WTC11 (cell line): ENCODE measurements around the gene PRDM15. TPM values are rescaled to one million over a fixed set of nuclear protein-coding genes. Genes with fewer than 3 reads are reported as not detected.

ENCODE experiments used
- ATAC-seq: fragments of 200-7000 bp; cut with Tn5 transposase; 2 replicates; pipeline ENCODE4 v1.10.0; 2021; ENCODE audit warnings: mild to moderate bottlenecking, moderate library complexity
- CTCF ChIA-PET: fragments of 300-600 bp; sonication (Branson Sonifier 250); formaldehyde crosslinking; loops from one replicate; lab custom pipeline; 2021; ENCODE audit warnings: antibody characterized with exemption; lab: Charles Lee
- POLR2A ChIA-PET: fragments of 350-600 bp; sonication (Branson Sonifier 250); formaldehyde crosslinking; loops from one replicate; lab custom pipeline; 2021; ENCODE audit warnings: antibody characterized with exemption; lab: Charles Lee
- DNase-seq: peaks from one replicate; pipeline ENCODE4 v3.0.0; 2021; ENCODE audit warnings: low spot score
- H3K27ac Mint-ChIP-seq: 2 replicates; pipeline ENCODE4 v1.8.0; 2021; ENCODE audit warnings: mixed read lengths
- H3K27me3 Mint-ChIP-seq: 2 replicates; pipeline ENCODE4 v1.8.0; 2021; ENCODE audit warnings: low read depth, mild to moderate bottlenecking, moderate library complexity, mixed read lengths
- H3K36me3 Mint-ChIP-seq: 2 replicates; pipeline ENCODE4 v1.8.0; 2021; ENCODE audit warnings: mixed read lengths
- H3K4me1 Mint-ChIP-seq: 2 replicates; pipeline ENCODE4 v1.8.0; 2022; ENCODE audit warnings: mixed read lengths
- H3K4me3 Mint-ChIP-seq: 2 replicates; pipeline ENCODE4 v1.8.0; 2021; ENCODE audit warnings: mild to moderate bottlenecking, moderate library complexity, mixed read lengths
- H3K9me3 Mint-ChIP-seq: 2 replicates; pipeline ENCODE4 v1.8.0; 2021; ENCODE audit warnings: mixed read lengths
- ATF1 ChIP-seq: sonication (generic); formaldehyde crosslinking; IDR thresholded peaks from 2 replicates; pipeline ENCODE4 v1.8.1; 2023; ENCODE audit warnings: mild to moderate bottlenecking, moderate library complexity, missing genetic modification reagents
- ELF4 ChIP-seq: sonication (generic); formaldehyde crosslinking; IDR thresholded peaks from 2 replicates; pipeline ENCODE4 v1.8.1; 2022; ENCODE audit warnings: low read depth, mild to moderate bottlenecking, moderate library complexity, missing genetic modification reagents
- FOXJ3 ChIP-seq: sonication (generic); formaldehyde crosslinking; IDR thresholded peaks from 2 replicates; pipeline ENCODE4 v1.9.0; 2021; ENCODE audit warnings: missing genetic modification reagents, mild to moderate bottlenecking, borderline replicate concordance
- GABPB1 ChIP-seq: sonication (generic); formaldehyde crosslinking; IDR thresholded peaks from 2 replicates; pipeline ENCODE4 v1.8.1; 2023; ENCODE audit warnings: mild to moderate bottlenecking, missing genetic modification reagents
- JAZF1 ChIP-seq: fragments of 250-450 bp; sonication (Bioruptor Pico); IDR thresholded peaks from 2 replicates; pipeline ENCODE4 v1.9.0; 2021; ENCODE audit warnings: moderate library complexity, mild to moderate bottlenecking, inconsistent platforms
- NFATC4 ChIP-seq: fragments of 250-450 bp; sonication (Bioruptor Pico); IDR thresholded peaks from 2 replicates; pipeline ENCODE4 v1.9.0; 2021; ENCODE audit warnings: mild to moderate bottlenecking
- OVOL2 ChIP-seq: fragments of 250-450 bp; sonication (Bioruptor Pico); IDR thresholded peaks from 2 replicates; pipeline ENCODE4 v1.9.0; 2021; ENCODE audit warnings: mild to moderate bottlenecking, borderline replicate concordance
- RORB ChIP-seq: fragments of 250-450 bp; sonication (Bioruptor Pico); IDR thresholded peaks from 2 replicates; pipeline ENCODE4 v1.9.0; 2021; ENCODE audit warnings: mild to moderate bottlenecking
- SOX15 ChIP-seq: fragments of 250-450 bp; sonication (Bioruptor Pico); IDR thresholded peaks from 2 replicates; pipeline ENCODE4 v1.9.0; 2021; ENCODE audit warnings: mild to moderate bottlenecking
- TEAD4 ChIP-seq: sonication (generic); formaldehyde crosslinking; IDR thresholded peaks from 2 replicates; pipeline ENCODE4 v1.8.0; 2022; ENCODE audit warnings: mild to moderate bottlenecking, missing genetic modification reagents
- ZNF317 ChIP-seq: sonication (generic); formaldehyde crosslinking; IDR thresholded peaks from 2 replicates; pipeline ENCODE4 v1.8.1; 2023; ENCODE audit warnings: low read depth, mild to moderate bottlenecking, moderate library complexity, missing genetic modification reagents, borderline replicate concordance
- total RNA-seq: library from RNA; stranded (reverse); gene quantifications from 3 replicates; pipeline ENCODE4 v1.2.3, GENCODE V29; 2021
- TF ChIP-seq, protein P1 (sequence below): fragments of 250-450 bp; sonication (Bioruptor Pico); IDR thresholded peaks from 2 replicates; pipeline ENCODE4 v1.9.0; 2021; ENCODE audit warnings: mild to moderate bottlenecking, borderline replicate concordance
- TF ChIP-seq, protein P2 (sequence below): sonication (generic); formaldehyde crosslinking; IDR thresholded peaks from 2 replicates; pipeline ENCODE4 v1.8.1; 2023; ENCODE audit warnings: mild to moderate bottlenecking, missing genetic modification reagents
- TF ChIP-seq, protein P3 (sequence below): sonication (generic); formaldehyde crosslinking; IDR thresholded peaks from 2 replicates; pipeline ENCODE4 v1.8.0; 2022; ENCODE audit warnings: mild to moderate bottlenecking, missing genetic modification reagents
- TF ChIP-seq, protein P4 (sequence below): fragments of 250-450 bp; sonication (Bioruptor Pico); IDR thresholded peaks from 2 replicates; pipeline ENCODE4 v2.1.2; 2022; ENCODE audit warnings: mild to moderate bottlenecking, moderate library complexity
- TF ChIP-seq, protein P5 (sequence below): sonication (generic); formaldehyde crosslinking; IDR thresholded peaks from 2 replicates; pipeline ENCODE4 v1.8.0; 2023; ENCODE audit warnings: missing genetic modification reagents
- TF ChIP-seq, protein P6 (sequence below): fragments of 250-450 bp; sonication (Bioruptor Pico); conservative IDR thresholded peaks from 2 replicates; pipeline ENCODE4 v1.9.0; 2021; ENCODE audit warnings: mild to moderate bottlenecking
- TF ChIP-seq, protein P7 (sequence below): sonication (generic); formaldehyde crosslinking; IDR thresholded peaks from 2 replicates; pipeline ENCODE4 v1.8.0; 2022; ENCODE audit warnings: mild to moderate bottlenecking, missing genetic modification reagents
- TF ChIP-seq, protein P8 (sequence below): sonication (generic); formaldehyde crosslinking; IDR thresholded peaks from 2 replicates; pipeline ENCODE4 v1.8.0; 2023; ENCODE audit warnings: mild to moderate bottlenecking, missing genetic modification reagents

PRDM15 gene
- total RNA-seq, 1 experiment from 2014 or later = 12.9 TPM

DNA sequence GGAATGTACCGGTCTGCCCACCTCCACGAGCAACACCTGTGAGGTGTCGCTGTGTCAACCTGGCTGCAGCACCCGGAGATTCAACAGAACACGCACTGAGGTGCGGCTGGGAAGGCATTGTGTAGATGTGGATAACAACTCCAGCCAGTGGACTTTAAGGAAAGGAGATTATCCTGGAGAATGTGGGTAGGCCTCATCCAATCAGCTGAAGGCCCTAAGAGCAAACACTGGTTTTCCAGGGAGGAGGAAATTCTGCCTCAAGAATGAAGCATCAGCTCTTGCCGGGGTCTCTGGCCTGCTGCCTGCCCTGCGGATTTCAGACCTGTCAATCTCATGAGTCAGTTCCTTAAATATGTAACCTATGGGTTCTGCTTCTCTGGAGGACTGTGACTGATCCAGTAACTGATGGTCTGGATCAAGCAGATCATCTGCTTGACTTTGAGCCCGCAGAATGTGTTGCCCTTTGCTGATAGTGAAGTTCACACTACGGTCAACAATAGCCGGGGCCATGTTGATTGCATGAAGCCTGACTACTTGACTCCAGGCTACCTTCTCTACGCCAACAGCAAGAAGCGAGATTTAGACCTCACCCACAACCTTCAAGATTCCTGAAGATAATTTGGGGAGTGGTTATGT is 15.9 kb upstream of the PRDM15 start (continued):
- TF ChIP-seq, protein P1, sequence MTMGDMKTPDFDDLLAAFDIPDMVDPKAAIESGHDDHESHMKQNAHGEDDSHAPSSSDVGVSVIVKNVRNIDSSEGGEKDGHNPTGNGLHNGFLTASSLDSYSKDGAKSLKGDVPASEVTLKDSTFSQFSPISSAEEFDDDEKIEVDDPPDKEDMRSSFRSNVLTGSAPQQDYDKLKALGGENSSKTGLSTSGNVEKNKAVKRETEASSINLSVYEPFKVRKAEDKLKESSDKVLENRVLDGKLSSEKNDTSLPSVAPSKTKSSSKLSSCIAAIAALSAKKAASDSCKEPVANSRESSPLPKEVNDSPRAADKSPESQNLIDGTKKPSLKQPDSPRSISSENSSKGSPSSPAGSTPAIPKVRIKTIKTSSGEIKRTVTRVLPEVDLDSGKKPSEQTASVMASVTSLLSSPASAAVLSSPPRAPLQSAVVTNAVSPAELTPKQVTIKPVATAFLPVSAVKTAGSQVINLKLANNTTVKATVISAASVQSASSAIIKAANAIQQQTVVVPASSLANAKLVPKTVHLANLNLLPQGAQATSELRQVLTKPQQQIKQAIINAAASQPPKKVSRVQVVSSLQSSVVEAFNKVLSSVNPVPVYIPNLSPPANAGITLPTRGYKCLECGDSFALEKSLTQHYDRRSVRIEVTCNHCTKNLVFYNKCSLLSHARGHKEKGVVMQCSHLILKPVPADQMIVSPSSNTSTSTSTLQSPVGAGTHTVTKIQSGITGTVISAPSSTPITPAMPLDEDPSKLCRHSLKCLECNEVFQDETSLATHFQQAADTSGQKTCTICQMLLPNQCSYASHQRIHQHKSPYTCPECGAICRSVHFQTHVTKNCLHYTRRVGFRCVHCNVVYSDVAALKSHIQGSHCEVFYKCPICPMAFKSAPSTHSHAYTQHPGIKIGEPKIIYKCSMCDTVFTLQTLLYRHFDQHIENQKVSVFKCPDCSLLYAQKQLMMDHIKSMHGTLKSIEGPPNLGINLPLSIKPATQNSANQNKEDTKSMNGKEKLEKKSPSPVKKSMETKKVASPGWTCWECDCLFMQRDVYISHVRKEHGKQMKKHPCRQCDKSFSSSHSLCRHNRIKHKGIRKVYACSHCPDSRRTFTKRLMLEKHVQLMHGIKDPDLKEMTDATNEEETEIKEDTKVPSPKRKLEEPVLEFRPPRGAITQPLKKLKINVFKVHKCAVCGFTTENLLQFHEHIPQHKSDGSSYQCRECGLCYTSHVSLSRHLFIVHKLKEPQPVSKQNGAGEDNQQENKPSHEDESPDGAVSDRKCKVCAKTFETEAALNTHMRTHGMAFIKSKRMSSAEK (CRISPR knock-in tag) = no peak
- TF ChIP-seq RORB (CRISPR knock-in tag) = no peak
- TF ChIP-seq SOX15 (CRISPR knock-in tag) = no peak
- TF ChIP-seq ELF4 (CRISPR knock-in tag) = no peak
- TF ChIP-seq, protein P2, sequence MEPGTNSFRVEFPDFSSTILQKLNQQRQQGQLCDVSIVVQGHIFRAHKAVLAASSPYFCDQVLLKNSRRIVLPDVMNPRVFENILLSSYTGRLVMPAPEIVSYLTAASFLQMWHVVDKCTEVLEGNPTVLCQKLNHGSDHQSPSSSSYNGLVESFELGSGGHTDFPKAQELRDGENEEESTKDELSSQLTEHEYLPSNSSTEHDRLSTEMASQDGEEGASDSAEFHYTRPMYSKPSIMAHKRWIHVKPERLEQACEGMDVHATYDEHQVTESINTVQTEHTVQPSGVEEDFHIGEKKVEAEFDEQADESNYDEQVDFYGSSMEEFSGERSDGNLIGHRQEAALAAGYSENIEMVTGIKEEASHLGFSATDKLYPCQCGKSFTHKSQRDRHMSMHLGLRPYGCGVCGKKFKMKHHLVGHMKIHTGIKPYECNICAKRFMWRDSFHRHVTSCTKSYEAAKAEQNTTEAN = no peak
- TF ChIP-seq GABPB1 (CRISPR knock-in tag) = no peak
- TF ChIP-seq, protein P3, sequence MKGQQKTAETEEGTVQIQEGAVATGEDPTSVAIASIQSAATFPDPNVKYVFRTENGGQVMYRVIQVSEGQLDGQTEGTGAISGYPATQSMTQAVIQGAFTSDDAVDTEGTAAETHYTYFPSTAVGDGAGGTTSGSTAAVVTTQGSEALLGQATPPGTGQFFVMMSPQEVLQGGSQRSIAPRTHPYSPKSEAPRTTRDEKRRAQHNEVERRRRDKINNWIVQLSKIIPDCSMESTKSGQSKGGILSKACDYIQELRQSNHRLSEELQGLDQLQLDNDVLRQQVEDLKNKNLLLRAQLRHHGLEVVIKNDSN (CRISPR knock-in tag) = no peak

DNA sequence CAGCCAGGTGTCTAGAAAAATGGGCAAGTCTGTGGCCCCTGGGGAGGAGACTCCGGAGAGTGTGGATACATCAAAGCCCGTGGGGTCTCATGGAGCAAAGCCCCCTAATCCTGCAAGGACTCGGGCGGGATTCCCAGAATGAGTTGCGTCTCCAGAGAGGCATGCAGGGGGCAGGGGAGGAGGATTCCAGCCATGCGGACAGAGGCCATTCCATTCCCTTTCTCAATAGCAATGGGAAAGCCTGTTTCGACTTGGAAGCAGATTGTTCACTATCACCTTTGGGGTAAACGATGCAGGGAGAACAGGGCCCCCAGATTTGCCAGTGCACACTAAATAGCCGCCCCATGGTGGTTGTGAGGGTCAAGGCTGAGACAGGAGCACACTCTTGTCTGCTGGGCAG is 15.4 kb upstream of the PRDM15 start:
- CTCF ChIA-PET = no interaction called here
- no peak overlapping the region for H3K4me3 Mint-ChIP-seq
- no peaks in the 10 kb centered on the region for H3K27me3 Mint-ChIP-seq
- no peaks in the 10 kb centered on the region for H3K9me3 Mint-ChIP-seq
- no peak overlapping the region for H3K27ac Mint-ChIP-seq
- H3K36me3 Mint-ChIP-seq = no peaks in the 10 kb centered on the region
- ATAC-seq = no peak
- H3K4me1 Mint-ChIP-seq = peaks cover 39% of the 10 kb centered on the region
- DNase-seq = no peak
- POLR2A ChIA-PET = no interaction called here
- TF ChIP-seq GABPB1 (CRISPR knock-in tag) (no peak), TEAD4 (CRISPR knock-in tag) (no peak), JAZF1 (CRISPR knock-in tag) (no peak), NFATC4 (no peak), FOXJ3 (CRISPR knock-in tag) (no peak), ZNF317 (CRISPR knock-in tag) (no peak), ATF1 (no peak), OVOL2 (no peak)
- TF ChIP-seq, protein P4, sequence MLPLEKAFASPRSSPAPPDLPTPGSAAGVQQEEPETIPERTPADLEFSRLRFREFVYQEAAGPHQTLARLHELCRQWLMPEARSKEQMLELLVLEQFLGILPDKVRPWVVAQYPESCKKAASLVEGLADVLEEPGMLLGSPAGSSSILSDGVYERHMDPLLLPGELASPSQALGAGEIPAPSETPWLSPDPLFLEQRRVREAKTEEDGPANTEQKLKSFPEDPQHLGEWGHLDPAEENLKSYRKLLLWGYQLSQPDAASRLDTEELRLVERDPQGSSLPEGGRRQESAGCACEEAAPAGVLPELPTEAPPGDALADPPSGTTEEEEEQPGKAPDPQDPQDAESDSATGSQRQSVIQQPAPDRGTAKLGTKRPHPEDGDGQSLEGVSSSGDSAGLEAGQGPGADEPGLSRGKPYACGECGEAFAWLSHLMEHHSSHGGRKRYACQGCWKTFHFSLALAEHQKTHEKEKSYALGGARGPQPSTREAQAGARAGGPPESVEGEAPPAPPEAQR = no peak
- TF ChIP-seq, protein P5, sequence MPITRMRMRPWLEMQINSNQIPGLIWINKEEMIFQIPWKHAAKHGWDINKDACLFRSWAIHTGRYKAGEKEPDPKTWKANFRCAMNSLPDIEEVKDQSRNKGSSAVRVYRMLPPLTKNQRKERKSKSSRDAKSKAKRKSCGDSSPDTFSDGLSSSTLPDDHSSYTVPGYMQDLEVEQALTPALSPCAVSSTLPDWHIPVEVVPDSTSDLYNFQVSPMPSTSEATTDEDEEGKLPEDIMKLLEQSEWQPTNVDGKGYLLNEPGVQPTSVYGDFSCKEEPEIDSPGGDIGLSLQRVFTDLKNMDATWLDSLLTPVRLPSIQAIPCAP (CRISPR knock-in tag) = no peak
- TF ChIP-seq, protein P6, sequence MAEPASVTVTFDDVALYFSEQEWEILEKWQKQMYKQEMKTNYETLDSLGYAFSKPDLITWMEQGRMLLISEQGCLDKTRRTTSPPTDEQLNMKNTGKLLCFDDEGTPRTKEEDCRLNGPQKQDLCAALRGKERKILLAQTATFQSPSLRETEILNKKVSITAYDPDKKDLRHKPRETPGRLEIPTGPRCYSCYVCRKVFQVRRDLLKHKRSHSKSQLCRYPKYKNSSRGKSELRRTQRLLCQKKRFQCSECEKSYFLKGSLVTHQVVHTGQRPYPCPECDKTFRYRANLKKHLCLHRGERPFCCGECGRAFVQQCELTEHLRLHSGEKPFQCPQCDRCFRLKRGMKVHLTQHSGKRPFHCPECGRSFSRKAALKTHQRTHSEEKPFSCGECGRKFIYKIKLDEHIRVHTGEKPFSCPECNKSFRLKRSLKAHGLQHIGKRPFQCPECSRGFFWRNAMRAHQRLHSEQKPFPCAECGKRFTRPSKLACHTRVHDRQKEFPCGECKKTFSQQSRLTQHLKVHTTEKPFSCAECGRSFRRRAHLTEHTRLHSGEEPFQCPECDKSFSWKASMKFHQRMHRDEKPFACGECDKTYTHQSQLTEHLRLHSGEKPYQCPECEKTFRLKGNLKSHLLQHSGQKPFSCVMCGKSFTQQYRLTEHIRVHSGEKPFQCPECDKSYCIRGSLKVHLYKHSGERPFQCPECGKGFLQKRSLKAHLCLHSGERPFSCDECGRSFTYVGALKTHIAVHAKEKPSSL = no peak
- TF ChIP-seq, protein P2 = no peak
- TF ChIP-seq, protein P7, sequence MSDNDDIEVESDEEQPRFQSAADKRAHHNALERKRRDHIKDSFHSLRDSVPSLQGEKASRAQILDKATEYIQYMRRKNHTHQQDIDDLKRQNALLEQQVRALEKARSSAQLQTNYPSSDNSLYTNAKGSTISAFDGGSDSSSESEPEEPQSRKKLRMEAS (CRISPR knock-in tag) = no peak
- TF ChIP-seq, protein P8, sequence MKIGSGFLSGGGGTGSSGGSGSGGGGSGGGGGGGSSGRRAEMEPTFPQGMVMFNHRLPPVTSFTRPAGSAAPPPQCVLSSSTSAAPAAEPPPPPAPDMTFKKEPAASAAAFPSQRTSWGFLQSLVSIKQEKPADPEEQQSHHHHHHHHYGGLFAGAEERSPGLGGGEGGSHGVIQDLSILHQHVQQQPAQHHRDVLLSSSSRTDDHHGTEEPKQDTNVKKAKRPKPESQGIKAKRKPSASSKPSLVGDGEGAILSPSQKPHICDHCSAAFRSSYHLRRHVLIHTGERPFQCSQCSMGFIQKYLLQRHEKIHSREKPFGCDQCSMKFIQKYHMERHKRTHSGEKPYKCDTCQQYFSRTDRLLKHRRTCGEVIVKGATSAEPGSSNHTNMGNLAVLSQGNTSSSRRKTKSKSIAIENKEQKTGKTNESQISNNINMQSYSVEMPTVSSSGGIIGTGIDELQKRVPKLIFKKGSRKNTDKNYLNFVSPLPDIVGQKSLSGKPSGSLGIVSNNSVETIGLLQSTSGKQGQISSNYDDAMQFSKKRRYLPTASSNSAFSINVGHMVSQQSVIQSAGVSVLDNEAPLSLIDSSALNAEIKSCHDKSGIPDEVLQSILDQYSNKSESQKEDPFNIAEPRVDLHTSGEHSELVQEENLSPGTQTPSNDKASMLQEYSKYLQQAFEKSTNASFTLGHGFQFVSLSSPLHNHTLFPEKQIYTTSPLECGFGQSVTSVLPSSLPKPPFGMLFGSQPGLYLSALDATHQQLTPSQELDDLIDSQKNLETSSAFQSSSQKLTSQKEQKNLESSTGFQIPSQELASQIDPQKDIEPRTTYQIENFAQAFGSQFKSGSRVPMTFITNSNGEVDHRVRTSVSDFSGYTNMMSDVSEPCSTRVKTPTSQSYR = no peak
- TF ChIP-seq, all 79 proteins: peak for 0
